ENCODE measurements around the gene FXYD3. TPM values are rescaled to one million over a fixed set of nuclear protein-coding genes. Genes with fewer than 3 reads are reported as not detected.

Gene FXYD3
- total and polyA plus RNA-seq, 9 donors = 0.23 to 33.2 (median 3.8) TPM; not detected in 2

DNA sequence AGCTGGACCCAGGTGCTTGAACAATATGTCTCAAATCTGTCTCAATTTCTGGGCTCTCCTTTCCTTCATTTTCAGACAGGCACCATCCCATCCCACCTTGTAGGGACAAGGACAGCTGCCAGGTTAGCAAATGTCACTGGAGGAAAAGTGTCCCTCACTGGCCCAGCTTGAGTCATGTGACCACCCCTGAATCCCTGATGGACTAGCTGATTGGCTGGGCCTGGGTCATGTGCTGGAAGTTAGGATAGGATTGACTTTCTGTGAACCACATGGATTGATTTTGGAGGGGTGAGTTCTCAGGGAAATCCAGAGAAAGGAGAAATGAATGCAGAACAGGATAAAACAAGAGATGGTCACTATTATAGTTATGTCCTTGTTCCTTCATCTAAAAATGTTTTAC is 28.2 kb upstream of the FXYD3 start:
- no peaks in the 10 kb centered on the region for H3K9me3 ChIP-seq
- no peaks in the 10 kb centered on the region for H3K36me3 ChIP-seq
- DNase-seq = no peak
- no peak for TF ChIP-seq POLR2A (IDR thresholded peaks at IDR 0.05)
- TF ChIP-seq, protein P1, sequence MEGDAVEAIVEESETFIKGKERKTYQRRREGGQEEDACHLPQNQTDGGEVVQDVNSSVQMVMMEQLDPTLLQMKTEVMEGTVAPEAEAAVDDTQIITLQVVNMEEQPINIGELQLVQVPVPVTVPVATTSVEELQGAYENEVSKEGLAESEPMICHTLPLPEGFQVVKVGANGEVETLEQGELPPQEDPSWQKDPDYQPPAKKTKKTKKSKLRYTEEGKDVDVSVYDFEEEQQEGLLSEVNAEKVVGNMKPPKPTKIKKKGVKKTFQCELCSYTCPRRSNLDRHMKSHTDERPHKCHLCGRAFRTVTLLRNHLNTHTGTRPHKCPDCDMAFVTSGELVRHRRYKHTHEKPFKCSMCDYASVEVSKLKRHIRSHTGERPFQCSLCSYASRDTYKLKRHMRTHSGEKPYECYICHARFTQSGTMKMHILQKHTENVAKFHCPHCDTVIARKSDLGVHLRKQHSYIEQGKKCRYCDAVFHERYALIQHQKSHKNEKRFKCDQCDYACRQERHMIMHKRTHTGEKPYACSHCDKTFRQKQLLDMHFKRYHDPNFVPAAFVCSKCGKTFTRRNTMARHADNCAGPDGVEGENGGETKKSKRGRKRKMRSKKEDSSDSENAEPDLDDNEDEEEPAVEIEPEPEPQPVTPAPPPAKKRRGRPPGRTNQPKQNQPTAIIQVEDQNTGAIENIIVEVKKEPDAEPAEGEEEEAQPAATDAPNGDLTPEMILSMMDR (IDR thresholded peaks at IDR 0.05) = no peak
- no peak for TF ChIP-seq EP300 (IDR thresholded peaks at IDR 0.05)
- no peaks in the 10 kb centered on the region for H3K27me3 ChIP-seq
- no peaks in the 10 kb centered on the region for H3K4me1 ChIP-seq (ENCODE audit: insufficient read depth)
- intact Hi-C loops (cut with DNase I) = no loop called here
- no peak overlapping the region for H3K27ac ChIP-seq
- H3K4me3 ChIP-seq = no peak overlapping the region

- H3K9me3 ChIP-seq = no peaks in the 10 kb centered on the region
- intact Hi-C loops (cut with DNase I) = no loop called here
- no peaks in the 10 kb centered on the region for H3K4me1 ChIP-seq (ENCODE audit: insufficient read depth)
- H3K27ac ChIP-seq = no peak overlapping the region
- 63 to 74% (median 69%) methylated on average over 8 of the region's 8 CpGs for WGBS, 3 donors
- TF ChIP-seq, protein P1 (IDR thresholded peaks at IDR 0.05) = no peak
- TF ChIP-seq POLR2A (IDR thresholded peaks at IDR 0.05) (no peak), EP300 (IDR thresholded peaks at IDR 0.05) (no peak)
- no peak overlapping the region for H3K4me3 ChIP-seq
- no peak for DNase-seq
- no peaks in the 10 kb centered on the region for H3K27me3 ChIP-seq
- no peaks in the 10 kb centered on the region for H3K36me3 ChIP-seq
Measured at GRCh38 chr19:35088131-35088913, 27.3 kb upstream of the FXYD3 start.

DNA sequence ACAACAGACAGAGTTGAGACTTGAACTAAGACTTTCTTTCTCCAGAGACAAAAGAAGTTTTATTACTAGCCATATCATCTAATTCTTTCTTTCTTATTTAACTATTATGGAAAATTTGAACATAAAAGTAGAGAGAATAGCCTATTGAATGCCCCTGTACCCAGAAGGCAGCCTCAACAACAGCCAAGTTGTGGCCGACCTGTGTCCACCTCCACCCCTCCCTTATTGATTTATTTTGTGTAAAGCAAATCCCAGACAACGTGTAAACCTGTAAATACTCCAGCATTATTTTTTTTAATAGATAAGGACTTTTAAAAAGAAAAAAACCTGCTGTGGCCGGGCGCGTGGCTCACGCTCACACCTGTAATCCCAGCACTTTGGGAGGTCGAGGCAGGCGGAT is 26.1 kb upstream of the FXYD3 start:
- no peak overlapping the region for H3K27ac ChIP-seq
- H3K27me3 ChIP-seq = no peaks in the 10 kb centered on the region
- 79 to 83% (median 81%) methylated on average over 8 of the region's 8 CpGs for WGBS, 3 donors
- intact Hi-C loops (cut with DNase I) = no loop called here
- DNase-seq = no peak
- no peaks in the 10 kb centered on the region for H3K36me3 ChIP-seq
- TF ChIP-seq, protein P1 (IDR thresholded peaks at IDR 0.05) = no peak
- TF ChIP-seq EP300 (IDR thresholded peaks at IDR 0.05) (no peak), POLR2A (IDR thresholded peaks at IDR 0.05) (no peak)
- H3K4me3 ChIP-seq = no peak overlapping the region
- no peaks in the 10 kb centered on the region for H3K4me1 ChIP-seq (ENCODE audit: insufficient read depth)
- H3K9me3 ChIP-seq = no peaks in the 10 kb centered on the region

- intact Hi-C loops (cut with DNase I) = loop anchor here in 3 of 4 donors (2.0 to 10.0 kb wide), 3 partner anchors 115 to 118 kb away; no protein-coding TSS in a partner anchor
- Histone ChIP-seq H3K9me3 (no peaks in the 10 kb centered on the region), H3K27me3 (no peaks in the 10 kb centered on the region)
Measured at GRCh38 chr19:35090160-35090505, 25.5 kb upstream of the FXYD3 start.

More at GRCh38 chr19:35090160-35090505, 25.5 kb upstream of the FXYD3 start:
- Histone ChIP-seq H3K36me3 (no peaks in the 10 kb centered on the region), H3K4me1 (ENCODE audit: insufficient read depth) (no peaks in the 10 kb centered on the region), H3K4me3 (no peak overlapping the region), H3K27ac (no peak overlapping the region)
- no peak for DNase-seq
- TF ChIP-seq, protein P1 (IDR thresholded peaks at IDR 0.05) = no peak
- TF ChIP-seq EP300 (IDR thresholded peaks at IDR 0.05) (no peak), POLR2A (IDR thresholded peaks at IDR 0.05) (no peak)
- WGBS, 3 donors = 22 to 31% (median 22%) methylated on average over 9 of the region's 9 CpGs
